Retinal pigment epithelial cell (primary cell): ENCODE measurements around the gene CPLX4.

ENCODE experiments used
- DNase-seq: peaks from one replicate; pipeline ENCODE4 v3.0.0-alpha.2; 2010; ENCODE audit warnings: low read depth
- H3K4me3 ChIP-seq: 2 replicates; pipeline ENCODE4 v1.5.1; 2011; ENCODE audit warnings: mild to moderate bottlenecking, low read length, control low read depth, moderate library complexity
- TF ChIP-seq, protein P1 (sequence below): conservative IDR thresholded peaks from 2 replicates; pipeline ENCODE4 v1.5.1; 2011; ENCODE audit warnings: low read depth, low read length, control low read depth, inconsistent platforms

Gene CPLX4

DNA sequence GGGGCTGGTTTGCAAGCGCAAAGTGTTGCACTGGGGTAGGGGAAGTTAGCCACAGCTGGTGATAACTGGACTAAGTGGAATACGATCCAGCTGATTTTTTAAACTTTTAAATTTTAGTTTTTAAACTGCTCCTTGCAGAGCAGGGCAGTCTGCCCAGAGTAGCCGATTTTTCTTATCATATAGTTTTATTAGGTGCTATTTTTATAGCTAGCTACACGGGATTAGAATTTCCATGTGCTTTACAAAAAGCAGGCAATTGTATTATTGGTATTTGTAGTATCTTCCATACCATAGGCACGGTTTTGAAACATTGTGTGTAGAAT lies 9.6 kb downstream of the CPLX4 start:
- peak overlapping the region; percentile 38 for H3K4me3 ChIP-seq
- DNase-seq, result no peak
- TF ChIP-seq, protein P1, sequence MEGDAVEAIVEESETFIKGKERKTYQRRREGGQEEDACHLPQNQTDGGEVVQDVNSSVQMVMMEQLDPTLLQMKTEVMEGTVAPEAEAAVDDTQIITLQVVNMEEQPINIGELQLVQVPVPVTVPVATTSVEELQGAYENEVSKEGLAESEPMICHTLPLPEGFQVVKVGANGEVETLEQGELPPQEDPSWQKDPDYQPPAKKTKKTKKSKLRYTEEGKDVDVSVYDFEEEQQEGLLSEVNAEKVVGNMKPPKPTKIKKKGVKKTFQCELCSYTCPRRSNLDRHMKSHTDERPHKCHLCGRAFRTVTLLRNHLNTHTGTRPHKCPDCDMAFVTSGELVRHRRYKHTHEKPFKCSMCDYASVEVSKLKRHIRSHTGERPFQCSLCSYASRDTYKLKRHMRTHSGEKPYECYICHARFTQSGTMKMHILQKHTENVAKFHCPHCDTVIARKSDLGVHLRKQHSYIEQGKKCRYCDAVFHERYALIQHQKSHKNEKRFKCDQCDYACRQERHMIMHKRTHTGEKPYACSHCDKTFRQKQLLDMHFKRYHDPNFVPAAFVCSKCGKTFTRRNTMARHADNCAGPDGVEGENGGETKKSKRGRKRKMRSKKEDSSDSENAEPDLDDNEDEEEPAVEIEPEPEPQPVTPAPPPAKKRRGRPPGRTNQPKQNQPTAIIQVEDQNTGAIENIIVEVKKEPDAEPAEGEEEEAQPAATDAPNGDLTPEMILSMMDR, result no peak

DNA sequence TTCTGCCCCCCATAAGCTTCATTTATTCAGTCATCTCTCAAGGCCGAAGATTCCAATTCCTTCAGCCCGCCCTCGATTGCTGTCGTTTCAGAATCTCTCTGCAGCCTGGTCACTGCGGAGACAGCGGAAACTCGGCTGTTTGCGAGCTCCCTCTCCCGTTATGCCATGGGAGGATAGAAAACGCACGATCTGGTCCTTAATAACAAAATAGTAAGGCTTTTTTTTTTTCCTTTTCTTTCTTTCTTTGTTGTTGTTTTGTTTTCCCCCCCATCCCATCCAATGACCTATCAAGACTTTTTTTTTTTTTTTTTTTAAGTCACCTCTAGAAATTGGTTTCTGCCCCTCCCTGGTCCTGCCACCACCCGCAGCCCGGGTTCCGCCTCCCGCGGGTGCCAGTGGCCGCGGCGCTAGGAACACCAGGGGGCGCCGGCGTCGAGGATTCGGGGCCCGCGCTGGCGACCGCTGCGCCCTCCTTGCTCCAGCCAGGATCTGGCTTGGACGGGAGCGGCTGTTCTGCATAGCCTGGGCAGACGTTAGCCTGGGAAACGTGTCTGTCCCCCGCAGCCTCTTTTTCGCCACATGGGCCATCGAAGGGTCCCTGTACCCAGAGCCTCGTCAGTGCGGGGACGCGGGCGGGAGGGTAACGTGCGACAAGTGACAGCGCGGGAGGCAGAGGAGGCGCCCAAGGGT lies 10.1 kb downstream of the CPLX4 start:
- H3K4me3 ChIP-seq, result peak overlapping the region; percentile 38
- no peak for DNase-seq
- TF ChIP-seq, protein P1, result peak; percentile 65

DNA sequence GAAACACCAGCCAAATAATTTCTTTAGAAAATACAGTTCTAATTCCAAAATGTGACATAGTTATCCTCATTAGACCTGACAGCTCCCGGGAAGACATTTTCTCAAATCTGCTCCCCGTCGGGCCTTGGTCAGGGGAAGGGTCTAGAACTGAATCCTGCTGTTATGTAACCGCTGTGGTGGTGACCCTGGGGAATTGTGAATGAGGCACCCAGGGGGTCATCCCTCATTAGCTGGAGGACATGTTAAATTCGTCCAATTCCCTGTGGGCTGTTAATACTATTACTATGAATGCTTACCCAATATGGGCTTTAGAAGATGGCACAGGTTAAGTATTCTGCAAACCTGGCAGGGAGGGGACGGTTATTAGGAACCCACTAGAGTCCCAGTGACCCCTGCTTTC lies 11.8 kb downstream of the CPLX4 start:
- TF ChIP-seq, protein P1, result no peak
- no peak for DNase-seq
- no peak overlapping the region for H3K4me3 ChIP-seq

DNA sequence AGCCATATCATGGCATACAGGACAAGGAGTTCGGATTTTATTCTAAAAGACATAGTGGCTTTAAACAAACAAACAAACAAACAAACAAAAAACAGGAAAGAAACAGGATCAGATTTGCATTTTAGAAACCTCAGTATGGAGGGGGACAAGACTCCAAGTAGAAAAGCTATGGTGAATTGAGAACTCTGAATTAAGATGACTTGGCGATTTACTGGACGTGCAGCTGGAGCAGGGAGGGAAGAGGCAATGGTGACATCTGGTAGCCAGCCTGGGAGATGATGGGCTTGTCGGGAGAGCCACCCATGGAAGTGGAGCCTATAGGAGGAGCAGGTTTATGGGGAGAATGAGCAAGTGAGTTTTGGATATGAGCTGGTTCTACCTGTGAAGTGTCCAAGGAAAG lies 13.2 kb downstream of the CPLX4 start:
- DNase-seq, result no peak
- H3K4me3 ChIP-seq, result no peak overlapping the region
- TF ChIP-seq, protein P1, result no peak

DNA sequence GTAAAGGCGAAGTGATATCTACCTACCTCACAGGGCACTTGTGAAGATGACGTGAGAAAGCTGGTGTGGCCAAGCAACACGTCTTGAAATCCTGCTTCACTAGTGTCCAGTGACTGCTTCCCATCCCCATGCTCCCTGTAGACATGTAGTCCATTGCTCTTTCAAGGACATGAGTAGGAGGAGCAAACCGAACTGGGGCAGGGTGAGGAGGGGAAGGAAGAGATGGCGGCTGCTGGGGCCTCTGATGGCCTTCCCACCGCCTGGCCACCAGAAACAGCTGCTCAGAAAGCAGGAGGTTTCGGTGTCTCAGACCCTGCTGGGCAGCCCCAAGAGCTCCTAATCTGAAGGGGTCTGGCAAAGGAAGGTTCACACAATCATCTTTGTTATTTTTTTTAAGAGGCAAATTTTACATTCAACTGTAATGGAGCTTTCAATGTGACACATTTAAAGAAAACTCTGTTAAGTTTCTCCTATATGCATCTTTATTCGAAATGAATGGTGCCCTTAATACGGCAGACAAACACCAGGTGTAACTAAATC lies 14.7 kb downstream of the CPLX4 start:
- DNase-seq, result no peak
- TF ChIP-seq, protein P1, result no peak
- no peak overlapping the region for H3K4me3 ChIP-seq

DNA sequence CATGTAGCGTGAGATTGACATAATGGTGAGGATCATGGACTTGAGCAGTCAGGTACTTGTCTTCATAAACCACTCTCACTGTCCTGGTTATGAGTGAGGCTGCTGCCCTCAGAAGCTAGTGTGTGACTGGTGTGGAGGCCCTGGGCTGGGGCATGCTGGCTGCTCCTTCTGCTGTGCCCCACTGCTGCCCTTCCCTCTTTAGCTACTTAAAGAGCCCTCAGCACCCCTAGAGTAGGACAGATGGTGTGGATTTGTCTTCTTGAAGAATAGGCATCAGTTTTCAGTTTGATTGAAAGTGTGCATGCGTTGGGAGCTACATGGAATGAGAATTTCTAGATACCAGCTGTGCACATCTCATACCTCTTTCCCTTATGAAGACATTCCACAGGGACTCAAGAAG lies 15.4 kb downstream of the CPLX4 start:
- no peak for DNase-seq
- TF ChIP-seq, protein P1, result no peak
- H3K4me3 ChIP-seq, result no peak overlapping the region

DNA sequence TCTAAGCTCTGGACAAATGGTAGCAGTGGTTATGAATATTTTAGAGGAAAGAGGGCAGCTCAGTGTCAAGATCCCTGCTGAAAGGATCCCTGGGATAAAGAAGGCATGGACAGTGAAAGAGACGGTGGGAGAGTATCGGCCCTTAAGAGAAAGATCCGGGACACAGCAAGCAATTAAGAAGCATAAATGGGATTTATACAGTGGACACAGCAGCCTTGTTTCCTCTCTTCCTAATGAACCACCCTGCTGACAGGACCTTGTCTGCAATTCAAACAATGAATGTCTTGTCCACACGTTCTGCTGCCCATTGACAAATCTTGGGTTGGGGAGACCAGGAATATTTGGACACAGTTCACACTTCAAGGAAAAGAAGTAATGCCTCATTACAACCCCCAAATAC lies 16.5 kb downstream of the CPLX4 start:
- DNase-seq, result no peak
- H3K4me3 ChIP-seq, result no peak overlapping the region
- TF ChIP-seq, protein P1, result no peak
